GM23248 (cell line): ENCODE results near the gene RIPK3.

Source experiments
- EZH2 ChIP-seq: fragments of 200-600 bp; sonication (generic); IDR thresholded peaks from 2 replicates; pipeline ENCODE4 v1.6.1; 2018; ENCODE audit warnings: antibody characterized with exemption, mild to moderate bottlenecking; ENCODE audit not compliant: insufficient read depth, poor library complexity, severe bottlenecking
- EZH2phosphoT487 ChIP-seq: fragments of 200-600 bp; sonication (generic); IDR thresholded peaks from 2 replicates; pipeline ENCODE4 v1.6.1; 2018; ENCODE audit warnings: antibody characterized with exemption, moderate library complexity, mild to moderate bottlenecking, low read depth; ENCODE audit not compliant: insufficient read depth

- TF ChIP-seq EZH2 (no peak), EZH2phosphoT487 (no peak)
Measured at GRCh38 chr14:24310646-24311604, 28.9 kb downstream of the RIPK3 start, which contains the start of gene LTB4R.
